Stimulated activated CD4-positive, alpha-beta T cell treated with anti-CD3 and anti-CD28 coated beads, Interleukin-12 subunit alpha, Interleukin-12 subunit beta, amount 100 ng/mL, for 24 hours (primary cell): Measurements from ENCODE around the gene RAB26.

Source experiments
- DNase-seq, 2 experiments: peaks; one replicate each; pipeline ENCODE4 v3.0.0-alpha.2; 2020; ENCODE audit warnings: low read depth in 2 of 2

Gene RAB26

DNA sequence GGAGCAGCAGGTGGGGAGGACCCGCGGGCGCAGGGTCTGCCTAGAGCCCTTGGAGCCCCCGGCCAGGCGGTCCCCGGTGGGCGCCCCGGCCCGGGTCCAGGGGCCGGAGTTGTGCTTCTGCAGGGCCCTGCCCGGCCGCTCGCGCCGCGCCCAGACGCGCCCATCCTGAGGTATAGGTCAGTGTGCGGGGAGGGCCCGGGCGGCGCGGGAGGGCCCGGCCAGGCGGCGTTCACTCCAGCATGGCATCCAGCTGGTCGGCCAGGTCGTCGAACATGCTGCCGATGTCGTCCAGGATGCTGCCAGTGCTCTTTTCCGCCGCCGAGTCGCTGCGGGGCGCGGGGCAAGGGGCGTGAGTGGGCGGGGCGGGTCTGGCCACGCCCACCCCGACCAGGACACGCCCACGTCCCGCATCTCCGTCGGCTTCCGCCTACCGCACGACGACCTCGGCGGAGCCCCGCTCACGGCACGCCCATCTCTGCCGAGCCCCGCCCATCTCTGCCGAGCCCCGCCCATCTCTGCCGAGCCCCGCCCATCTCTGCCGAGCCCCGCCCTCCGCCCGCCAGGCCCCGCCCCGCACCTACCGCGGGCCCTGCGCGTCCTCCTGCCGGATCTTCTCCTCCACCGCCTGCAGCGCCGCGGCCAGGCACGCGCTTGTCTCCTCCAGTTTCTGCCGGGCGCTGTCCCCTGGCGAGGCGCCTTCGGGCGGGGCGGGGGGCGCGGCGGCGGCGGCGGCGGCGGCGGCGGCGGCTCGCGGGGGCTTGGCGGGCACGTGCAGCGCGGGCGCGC, 30.1 kb downstream of the RAB26 start:
- DNase-seq, result no peak

DNA sequence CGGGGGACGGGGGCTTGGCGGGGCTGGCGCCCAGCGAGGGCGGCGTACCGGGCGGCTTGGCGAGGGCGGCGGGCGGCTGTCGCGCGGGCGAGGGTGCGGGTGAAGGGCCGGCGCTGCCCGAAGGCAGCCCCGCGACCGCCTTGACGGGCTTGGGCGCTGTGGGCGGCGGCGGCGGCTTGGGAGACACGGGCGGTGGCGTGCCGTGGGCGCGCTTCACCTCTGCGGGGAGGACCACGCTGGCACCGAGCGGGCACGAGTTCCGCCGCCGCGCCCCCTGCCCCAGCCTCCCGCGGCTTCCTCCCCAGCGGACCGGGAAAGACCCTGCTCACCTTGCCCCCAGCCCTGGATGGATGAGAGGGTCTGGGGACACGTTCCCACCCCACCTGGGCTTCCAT, 30.7 kb downstream of the RAB26 start:
- no peak for DNase-seq

DNA sequence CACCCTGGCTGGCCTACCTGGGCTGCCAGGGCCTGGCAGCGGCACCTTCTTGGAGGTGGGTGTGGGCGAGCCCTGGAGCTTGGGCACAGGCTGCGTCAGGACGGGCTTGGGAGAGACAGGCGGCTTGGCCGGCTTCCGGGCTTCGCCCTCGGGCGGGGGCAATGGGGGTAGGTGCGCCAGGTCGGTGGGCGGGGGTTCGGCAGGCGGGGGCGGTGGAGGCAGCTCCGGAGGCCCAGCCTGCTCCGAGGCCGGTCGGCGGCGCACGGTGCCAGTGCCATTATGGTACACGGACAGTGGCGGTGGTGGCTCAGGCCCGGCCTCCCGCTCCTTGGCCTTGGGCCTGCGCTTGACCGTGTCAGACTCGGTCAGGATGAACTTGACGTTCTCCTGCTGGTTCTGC, 31.2 kb downstream of the RAB26 start:
- DNase-seq, result no peak

DNA sequence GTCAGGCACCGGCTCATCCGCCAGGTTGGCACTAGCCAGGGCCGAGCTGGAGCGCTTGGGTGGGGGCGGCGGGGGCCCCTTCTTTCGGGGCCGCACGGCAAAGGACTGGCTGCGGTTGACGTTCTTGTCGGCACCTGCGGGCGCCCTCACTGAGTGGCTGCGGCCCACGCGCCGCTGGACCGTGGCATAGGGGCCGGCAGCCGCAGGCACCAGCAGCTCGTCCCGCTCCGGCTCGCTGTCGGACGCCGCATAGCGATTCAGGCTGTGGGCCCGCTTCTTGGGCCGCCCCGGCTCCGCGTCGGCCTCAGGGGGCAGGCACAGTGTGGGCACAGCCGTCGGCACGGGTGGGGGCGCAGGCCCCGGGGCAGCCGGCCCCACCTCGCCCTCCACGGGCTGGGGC, 32.0 kb downstream of the RAB26 start:
- no peak for DNase-seq

DNA sequence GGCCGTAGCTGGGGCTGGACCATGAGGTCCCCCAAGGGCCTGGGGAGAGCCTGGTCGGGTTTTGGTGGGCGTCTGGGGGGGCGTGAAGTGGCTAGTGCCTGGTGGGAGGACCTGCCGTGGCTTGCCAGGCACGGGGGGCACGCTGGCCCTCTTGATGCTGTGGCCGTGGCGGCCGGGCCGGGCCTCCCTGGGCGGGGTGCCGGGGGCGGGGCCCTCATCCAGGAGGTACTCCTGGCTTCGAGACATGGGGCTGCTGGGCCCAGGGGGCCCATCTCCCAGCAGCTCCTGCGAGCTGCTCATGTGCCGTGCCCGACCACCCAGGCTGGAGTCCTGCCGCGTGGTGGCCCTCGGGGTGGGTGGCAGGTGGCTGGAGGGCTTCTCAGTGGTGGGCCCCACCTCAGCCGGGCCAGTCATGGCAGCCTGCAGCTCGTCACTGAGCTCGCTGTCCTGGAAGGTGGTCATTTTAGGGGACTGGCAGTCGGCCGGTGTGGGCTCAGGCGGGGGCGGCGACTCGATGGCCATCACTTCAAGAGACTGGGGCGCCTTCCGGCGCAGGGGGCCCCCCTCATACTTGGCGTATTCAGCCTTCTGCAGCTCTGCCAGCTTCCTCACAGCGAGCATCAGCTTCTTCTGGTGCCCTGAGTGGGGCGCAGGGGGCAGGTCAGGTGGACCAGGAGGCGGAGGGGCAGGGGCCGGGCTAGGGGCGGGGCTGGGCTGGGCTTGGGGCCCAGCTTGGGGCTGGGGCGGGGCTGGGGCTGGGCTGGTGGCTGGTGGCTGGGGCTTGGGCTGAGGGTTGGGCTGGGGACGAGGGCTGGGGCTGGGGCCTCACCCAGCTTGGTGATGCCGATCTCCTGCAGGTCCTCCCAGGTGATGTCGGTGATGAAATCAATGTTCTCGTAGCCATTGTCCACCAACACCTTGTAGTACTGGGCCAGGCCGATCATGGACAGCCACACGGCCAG, 32.8 kb downstream of the RAB26 start:
- DNase-seq, result no peak

DNA sequence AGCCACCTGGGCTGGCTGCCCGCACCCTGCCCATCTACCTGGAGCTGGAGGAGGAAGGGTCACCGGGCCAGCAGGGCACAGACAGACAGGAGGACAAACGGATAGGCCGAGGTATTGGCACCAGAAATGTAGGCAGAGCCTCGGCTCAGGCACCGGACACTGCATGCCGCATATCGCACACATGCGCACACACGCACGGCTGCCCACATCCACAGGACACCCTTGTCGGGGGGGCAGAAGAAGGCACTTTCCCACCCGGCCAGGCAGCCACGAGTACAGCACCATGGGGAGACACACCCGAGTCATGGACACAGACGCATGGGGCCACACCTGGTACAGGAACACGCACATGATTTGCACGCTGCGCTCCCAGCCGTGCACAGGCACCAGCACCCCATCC, 33.5 kb downstream of the RAB26 start:
- no peak for DNase-seq

DNA sequence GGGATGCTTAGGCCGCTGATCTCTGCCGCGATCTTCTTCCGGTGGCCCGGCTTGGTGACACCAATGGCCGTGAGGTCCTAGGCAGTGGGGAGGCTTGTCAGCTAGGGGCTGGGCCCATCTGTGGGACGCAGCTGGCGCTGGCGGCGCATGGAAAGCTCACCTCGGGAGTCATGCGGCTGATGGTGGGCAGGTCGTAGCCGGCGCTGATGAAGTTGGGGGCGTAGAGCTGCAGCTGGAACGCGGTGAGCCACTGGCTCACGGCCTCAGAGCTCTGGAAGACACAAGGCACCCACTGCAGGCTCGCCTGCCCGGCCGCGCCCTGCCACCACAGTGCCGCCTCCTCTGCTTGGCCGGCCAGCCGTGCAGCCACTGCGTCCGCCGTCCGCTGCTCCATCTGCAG, 35.2 kb downstream of the RAB26 start:
- no peak for DNase-seq

DNA sequence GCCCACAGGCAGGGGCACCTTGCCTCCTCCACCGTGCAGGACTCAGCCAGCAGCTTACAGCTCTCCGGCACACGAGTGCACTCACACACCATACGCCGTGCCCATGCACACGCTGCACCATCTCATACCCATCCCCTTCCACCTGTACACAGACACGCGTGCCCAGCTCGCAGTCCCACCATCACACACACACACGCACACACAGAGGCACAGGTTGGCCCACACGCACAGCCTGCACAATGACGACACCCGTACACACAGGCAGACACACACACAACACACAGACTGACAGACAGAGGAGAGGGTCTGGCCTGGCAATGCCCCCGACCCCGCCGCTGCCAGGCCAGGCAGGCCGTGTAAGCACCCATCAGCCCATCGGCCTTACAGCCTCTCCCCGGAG, 35.9 kb downstream of the RAB26 start:
- DNase-seq, result no peak

DNA sequence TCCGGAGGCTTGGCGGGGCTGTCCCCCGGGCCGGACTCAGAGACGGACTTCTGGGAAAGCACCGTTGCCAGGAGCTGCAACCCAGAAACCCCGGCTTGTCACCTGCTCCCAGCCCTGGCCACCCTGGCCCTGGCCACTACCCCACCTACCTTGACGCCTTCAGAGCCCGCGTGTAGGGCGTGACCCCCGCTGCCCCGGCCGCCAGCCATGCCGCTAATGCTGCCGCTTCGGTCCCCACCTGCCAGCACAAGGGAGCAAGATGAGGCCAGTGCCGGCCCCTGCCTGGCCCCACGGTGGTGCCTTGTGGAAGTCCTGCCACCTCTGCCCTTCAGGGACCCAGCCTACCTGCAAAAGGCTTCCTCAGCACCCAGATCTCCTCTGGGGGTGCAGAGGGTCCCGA, 36.5 kb downstream of the RAB26 start:
- DNase-seq, result no peak

DNA sequence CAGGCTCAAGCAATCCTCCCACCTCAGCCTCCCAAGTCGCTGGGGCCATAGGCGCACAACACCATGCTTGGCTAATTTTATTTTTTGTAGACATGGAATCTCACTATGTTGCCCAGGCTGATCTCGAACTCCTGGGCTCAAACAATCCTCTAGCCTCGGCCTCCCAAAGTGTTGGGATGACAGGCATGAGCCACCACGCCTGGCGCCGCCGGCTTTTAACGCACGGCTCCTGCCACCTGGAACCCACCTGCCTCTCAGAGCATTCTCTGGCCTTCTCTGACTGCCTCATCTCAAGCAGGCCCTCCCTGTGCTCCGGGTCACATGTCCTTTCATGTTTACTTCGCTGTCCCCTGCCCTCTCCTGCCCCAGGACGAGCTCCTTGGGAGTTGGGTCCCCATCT, 37.6 kb downstream of the RAB26 start:
- DNase-seq, result no peak

DNA sequence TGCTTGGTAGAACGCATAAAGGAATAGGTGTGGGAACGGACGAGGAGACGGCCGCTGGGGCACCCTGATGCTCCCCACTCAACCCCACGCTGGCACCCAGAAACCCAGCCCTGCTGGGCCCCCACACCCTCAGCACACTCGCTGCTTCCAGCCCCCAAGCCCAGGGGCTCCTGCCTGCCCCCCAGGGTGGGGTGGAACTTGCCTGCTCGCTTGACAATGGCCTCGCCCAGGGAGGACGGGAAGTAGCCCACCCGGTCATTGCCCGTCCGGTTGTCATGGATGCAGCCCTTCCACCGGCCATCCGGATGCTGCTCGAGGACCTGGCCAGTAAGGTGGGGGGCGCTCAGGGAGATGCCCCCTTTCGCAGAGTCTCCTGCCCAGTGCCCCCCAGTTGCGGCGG, 38.1 kb downstream of the RAB26 start:
- no peak for DNase-seq

DNA sequence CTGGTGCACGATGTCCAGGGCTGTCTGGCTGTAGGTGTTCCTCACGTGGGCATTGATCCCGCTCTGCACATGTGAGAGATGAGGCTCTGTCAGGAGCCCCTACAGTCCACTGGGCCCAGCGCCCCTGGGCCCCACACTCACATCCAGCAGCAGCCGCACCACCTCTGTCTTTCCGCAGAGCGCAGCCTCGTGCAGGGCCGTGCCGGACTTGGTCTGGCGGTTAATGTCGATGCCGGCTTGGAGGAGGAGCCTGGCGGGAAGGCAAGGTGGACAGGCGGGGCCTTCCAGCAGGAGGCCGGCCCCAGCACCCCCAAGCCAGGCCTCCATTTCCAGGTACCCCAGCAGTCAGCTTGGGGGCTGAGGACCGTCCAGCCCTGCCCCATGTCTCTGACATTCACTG, 38.8 kb downstream of the RAB26 start:
- DNase-seq, result no peak

DNA sequence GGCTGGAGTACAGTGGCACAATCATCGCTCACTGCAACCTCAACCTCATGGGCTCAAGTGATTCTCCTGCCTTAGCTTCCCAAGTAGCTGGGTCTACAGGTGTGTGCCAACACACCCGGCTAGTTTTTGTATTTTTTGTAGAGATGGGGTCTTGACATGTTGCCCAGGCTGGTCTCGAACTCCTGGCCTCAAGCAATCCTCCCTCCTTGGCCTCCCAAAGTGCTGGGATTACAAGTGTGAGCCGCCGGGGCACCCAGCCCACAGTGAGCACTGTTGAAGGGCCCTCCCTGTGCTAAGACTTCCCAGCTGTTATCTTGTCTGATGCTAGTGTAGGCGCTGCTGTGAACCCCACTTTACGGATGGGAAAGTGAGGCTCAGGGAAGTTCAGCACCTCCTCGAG, 40.0 kb downstream of the RAB26 start:
- no peak for DNase-seq

DNA sequence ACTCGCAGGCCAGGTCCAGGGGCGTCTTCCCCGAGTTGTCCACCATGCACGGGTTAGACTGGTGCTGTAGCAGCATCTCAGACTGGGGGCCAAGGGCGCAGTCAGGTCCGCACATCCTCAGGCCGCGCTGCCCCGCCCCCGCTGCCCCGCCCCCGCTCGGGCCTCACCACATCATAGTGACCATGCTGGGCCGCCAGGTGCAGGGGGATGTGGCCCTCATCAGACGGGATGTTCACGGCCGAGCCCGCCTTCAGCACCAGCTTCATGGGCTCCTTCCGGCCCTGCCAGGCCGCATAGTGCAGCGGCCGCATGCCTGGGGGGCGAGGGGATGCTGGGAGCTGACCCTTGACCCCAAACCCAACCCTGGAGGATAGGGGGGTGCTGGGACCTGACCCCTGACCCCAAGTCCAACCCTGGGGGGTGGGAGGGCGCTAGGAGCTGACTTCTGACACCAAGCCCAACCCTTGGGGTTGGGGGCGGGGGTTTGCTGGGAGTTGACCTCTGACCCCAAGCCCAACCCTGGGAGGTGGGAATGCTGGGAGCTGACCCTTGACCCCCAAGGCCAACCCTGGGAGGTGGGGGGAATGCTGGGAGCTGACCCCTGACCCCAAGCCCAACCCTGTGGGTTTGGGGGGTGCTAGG, 40.9 kb downstream of the RAB26 start:
- DNase-seq, result no peak

DNA sequence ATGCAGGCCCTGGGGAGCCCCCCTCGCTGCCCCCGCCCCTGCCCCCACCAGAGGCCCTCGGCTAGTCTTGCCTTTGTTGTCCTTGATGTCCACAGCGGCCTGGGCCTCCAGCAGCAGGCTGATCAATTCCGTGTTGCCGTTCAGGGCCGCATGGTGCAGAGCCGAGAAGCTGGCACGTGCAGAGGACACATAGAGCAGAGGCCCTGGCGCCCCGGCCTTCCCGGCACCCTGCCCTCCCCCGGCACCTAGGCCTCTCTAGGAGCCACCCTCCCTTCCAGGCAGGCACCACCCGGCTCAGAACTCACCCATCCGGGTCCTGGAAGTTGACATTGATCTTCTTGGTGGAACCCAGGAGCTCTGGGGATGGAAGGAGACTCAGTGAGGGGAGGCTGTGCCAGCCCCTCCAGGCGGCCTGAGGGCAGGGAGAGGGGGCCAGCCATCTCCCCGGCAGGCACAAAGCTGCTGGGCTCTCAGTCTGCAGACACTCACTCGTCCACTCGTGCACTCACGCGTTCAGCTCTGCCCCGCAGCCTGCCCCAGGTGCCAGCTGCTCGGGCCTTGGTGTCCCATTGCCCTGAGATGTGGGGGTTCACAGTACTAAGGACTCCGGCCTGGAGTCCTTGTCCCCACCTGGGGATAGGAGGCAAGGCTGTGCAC, 41.7 kb downstream of the RAB26 start:
- no peak for DNase-seq

DNA sequence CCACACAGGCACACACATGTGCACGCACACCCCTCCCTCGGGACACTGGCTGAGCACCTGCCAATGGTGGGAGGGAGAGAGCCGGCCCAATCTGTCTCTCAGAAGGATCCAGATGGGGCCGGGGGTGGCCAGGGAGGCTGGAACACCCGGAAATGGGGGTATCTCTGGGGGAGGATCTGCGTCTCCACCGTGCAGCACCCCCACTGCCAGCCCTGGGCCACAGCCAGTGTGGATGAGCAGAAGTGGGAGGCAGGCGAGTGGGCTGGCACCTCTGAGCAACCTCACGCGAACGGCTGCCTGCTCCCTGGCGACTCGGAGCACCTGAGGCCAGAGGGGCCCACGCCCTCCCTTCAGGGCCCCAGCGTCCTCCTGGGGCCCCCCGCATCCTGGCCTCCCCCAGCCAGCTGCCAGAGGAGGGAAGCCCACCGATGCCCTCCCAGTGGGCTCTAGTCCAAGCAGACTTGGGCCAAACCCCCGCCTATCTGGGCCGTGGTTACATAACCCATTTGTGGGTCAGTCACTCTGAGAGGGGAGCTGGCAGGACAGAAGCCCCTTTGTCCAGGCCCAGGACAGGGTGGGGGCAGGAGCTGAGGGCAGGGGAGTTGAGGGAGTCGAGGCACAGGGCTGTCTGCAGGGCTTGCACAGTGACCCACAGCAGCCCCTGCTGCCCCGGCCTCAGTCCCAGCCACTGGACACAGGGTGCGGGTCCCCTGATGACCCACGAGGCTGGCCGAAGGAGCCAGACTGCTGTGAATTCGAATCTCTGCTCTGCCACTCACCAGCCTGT, 42.4 kb downstream of the RAB26 start:
- no peak for DNase-seq

DNA sequence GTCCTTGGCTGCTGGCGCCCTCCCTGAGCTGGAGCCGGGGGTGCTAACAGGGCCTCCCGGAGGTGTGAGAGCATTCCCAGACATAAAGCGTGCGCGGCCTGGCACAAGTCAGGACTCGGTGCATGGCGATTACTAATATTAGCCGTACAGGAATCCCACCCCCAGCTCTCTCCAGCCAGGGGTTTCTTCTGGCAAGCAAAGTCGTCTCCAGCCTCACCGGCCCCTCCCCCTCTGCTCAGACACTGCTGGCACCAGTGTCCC, 43.0 kb downstream of the RAB26 start:
- no peak for DNase-seq

DNA sequence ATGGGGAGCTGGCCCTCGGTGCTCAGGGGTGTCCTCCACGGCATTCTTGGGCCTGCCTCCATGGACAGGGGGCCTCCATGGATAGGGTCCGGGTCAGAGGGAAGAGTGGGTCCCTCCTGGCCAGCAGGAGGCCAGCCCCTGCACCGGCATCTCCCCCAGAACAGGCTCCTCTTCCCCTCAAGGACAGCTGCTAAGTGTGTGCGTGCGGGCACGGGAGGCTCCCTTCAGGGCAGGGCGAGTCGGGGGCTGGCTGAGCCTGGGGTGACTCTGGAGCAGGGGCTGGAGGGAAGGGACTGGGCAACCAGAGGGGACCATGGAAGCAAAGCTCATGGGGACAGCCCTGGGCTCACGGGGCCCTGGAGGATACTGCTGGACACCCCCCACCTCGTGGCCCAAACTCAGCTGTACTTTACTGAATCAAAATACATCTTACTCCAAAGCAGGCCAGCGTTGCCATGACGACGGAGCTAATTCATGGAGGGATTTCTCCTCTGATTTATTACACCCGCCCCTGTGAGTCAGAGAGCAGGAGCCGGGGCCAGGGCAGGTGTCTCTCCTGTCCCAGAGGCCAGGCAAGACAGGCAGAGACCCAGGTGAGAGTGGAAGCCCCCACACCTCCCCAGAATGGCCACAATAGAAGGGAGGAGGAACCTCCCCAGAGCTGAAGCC, 45.9 kb downstream of the RAB26 start:
- no peak for DNase-seq

DNA sequence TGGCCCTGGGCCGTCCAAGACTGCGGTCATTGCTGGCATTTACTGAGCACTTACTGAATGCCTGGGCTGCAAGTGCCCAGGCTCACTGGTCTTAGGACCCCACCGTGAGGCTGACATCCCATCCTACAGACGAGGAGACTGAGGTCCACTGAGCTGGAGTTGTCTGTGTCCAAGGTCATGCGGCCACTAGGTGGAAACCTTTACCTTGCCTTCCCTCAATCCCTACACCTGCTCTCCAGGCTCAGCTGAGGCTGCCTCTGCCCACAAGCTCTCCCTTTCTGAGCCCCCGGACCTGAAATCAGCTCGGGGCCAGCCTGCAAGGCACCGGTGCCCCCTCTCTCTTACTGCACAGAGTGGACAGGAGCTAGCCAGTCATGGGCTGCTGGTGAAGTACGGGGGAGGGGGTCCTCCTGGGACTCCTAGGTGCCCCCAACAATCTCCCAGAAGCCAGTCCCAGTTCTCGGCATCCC, 46.5 kb downstream of the RAB26 start:
- DNase-seq, result no peak

DNA sequence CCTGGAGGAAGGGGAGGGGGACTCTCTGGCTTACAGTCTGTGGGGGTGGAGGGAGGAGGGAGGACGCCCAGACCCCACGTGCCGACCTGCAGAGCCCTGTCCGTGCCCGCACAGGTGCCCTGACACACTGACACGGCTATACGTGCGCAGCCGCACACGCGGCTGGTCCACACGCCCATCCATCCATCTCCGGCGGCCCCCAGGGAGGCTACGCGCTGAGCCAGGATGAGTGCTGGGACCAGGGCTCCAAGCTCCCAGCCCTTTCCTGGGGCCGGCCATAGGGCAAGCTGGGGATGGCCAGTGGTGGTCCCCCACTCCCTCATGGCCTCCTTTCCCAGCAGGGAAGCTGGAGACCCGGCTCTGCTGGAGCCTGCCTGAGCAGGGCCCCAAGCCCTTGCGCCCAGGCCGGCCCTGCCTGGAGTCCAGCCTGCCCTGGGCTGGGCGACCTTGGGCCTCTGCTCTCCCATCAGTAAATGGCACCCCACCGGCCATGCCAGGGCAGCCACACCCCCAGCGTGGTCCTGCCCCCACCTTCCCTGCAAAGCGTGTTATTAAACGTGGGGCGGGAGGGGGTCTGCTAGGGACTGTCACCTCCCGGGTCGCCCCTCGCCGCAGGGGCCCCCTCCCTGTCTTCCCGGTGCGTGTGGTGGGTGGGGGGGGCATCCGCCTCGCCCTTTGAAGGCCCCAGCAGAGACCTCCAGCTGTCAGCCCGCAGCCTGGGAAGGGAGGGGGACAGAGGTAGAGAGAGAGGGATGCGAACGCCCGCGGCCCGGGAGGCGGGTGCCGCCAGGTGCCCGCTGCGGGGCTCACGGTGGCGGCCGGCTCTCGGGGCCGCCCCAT, 47.1 kb downstream of the RAB26 start:
- DNase-seq, result no peak
